Measurements from ENCODE around the gene NUP43.
"Not testable (repeated sequence)": the region's sequence is repeated elsewhere in the genome, so short reads cannot be mapped to it uniquely, and the experiment has no call there.

Gene NUP43

DNA sequence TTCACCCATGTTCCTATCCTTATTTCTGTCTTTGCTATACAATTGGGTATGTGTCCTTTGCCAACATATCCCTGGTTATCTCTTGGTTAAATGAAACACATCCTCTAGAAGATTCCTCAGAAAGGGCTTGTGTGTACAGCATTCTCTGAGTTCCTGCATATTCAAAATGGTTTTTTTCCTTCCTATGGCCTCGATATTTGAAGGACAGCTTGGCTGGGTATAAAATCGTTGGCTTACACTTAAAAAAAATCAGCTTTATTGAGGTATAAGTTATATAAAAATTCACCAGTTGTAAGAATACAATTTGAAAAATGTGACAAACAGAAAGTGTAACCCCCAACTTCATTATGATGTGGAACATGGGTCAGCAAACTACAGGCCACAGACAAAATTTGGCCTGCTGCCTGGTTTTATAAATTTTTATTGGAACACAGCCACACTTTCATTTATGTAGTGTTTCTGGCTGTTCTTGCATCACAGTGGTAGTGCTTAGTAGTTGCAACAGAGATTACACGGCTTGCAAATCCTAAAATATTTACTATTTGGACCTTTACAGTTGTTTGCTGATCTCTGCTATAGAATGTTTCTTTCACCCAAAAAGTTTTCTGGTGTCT is 19.9 kb upstream of the NUP43 start:
- H3K4me3 ChIP-seq (ENCODE audit: low read depth in 1 of 5, low read length in 5 of 5) = peak overlapping the region in 1 of 5 donors; percentile 4
- no peak overlapping the region for H3K9ac ChIP-seq (ENCODE audit: low read length in 5 of 5)
- H3K27ac ChIP-seq (ENCODE audit: low read depth, low read length) = peak overlapping the region; percentile 91
- H3K27me3 ChIP-seq (ENCODE audit: control insufficient read depth in 5 of 5, insufficient read depth in 4 of 5, low read length in 5 of 5) = no peaks in the 10 kb centered on the region
- peaks cover 0 to 4% (median 3%) of the 10 kb centered on the region in 5 donors for H3K9me3 ChIP-seq (ENCODE audit: control insufficient read depth in 5 of 5, low read length in 5 of 5)
- peaks cover 2 to 15% (median 4%) of the 10 kb centered on the region in 5 donors for H3K4me1 ChIP-seq (ENCODE audit: control insufficient read depth in 5 of 5, insufficient read depth in 5 of 5, low read length in 5 of 5)
- H3K36me3 ChIP-seq (ENCODE audit: control insufficient read depth in 5 of 5, insufficient read depth in 5 of 5, low read length in 5 of 5) = peaks cover 0 to 3% (median 0%) of the 10 kb centered on the region in 5 donors

DNA sequence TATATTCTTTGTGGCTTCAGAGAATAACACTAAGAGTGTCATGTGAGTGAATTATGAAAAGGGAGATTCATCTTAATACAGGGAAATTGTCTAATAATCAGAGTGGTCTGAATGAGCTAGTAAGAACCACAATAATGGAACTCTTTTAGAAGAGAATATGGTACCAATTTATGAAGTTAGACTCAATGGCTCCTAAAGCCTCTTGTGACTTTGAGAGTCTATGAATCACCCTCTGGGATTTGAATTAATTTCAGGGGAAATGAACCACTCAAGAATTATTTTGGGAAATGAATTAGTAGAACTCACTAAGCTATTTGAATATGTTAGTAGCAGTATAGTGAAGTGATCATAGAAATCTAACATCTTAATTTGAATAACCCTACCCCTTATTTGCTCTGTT is 17.5 kb upstream of the NUP43 start:
- H3K27me3 ChIP-seq (ENCODE audit: control insufficient read depth in 5 of 5, insufficient read depth in 4 of 5, low read length in 5 of 5) = no peaks in the 10 kb centered on the region
- H3K9me3 ChIP-seq (ENCODE audit: control insufficient read depth in 5 of 5, low read length in 5 of 5) = peaks cover 0 to 4% (median 3%) of the 10 kb centered on the region in 5 donors
- H3K27ac ChIP-seq (ENCODE audit: low read depth, low read length) = no peak overlapping the region
- no peak overlapping the region for H3K4me3 ChIP-seq (ENCODE audit: low read depth in 1 of 5, low read length in 5 of 5)
- no peak overlapping the region for H3K9ac ChIP-seq (ENCODE audit: low read length in 5 of 5)
- peaks cover 0 to 11% (median 7%) of the 10 kb centered on the region in 5 donors for H3K36me3 ChIP-seq (ENCODE audit: control insufficient read depth in 5 of 5, insufficient read depth in 5 of 5, low read length in 5 of 5)
- H3K4me1 ChIP-seq (ENCODE audit: control insufficient read depth in 5 of 5, insufficient read depth in 5 of 5, low read length in 5 of 5) = peaks cover 2 to 15% (median 4%) of the 10 kb centered on the region in 5 donors

DNA sequence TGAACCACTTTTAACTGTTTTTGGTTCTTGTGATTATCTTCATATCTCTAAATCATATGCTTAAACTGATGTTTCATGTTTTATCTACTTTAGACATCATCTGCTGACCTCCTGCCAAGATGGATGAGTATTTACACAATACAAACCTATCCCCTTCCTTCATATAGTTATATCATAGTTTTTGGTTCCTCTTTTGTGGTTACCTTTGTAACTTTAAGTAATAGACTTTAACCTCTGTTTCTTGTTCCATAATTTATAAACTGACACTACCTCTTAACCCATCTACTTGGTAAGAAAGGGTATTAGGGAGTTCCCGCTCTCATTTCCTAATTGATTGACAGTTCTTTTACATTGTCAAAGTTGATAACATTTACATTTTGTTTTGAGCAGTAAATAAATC is 15.1 kb upstream of the NUP43 start:
- Histone ChIP-seq H3K9ac (ENCODE audit: low read length in 5 of 5) (no peak overlapping the region), H3K36me3 (ENCODE audit: control insufficient read depth in 5 of 5, insufficient read depth in 5 of 5, low read length in 5 of 5) (peaks cover 0 to 11% (median 7%) of the 10 kb centered on the region in 5 donors), H3K27me3 (ENCODE audit: control insufficient read depth in 5 of 5, insufficient read depth in 4 of 5, low read length in 5 of 5) (no peaks in the 10 kb centered on the region), H3K4me1 (ENCODE audit: control insufficient read depth in 5 of 5, insufficient read depth in 5 of 5, low read length in 5 of 5) (peaks cover 0 to 9% (median 4%) of the 10 kb centered on the region in 5 donors), H3K4me3 (ENCODE audit: low read depth in 1 of 5, low read length in 5 of 5) (no peak overlapping the region), H3K27ac (ENCODE audit: low read depth, low read length) (no peak overlapping the region), H3K9me3 (ENCODE audit: control insufficient read depth in 5 of 5, low read length in 5 of 5) (peaks cover 0 to 4% (median 3%) of the 10 kb centered on the region in 5 donors)

DNA sequence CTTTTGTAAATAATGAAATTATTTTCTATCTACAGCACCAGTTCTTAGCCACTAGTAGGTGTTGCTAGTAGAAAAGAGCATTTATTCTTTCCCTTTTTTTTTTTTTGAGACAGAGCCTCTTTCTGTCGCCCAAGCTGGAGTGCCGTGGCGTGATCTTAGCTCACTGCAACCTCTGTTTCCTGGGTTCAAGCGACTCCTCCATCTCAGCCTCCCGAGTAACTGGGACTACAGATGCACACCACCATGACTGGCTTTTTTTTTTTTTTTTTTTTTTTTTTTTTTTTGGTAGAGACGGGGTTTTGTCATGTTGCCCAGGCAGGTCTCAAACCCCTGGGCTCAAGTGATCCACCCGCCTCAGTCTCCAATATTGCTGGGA is 9.9 kb upstream of the NUP43 start:
- H3K27me3 ChIP-seq (ENCODE audit: control insufficient read depth in 5 of 5, insufficient read depth in 4 of 5, low read length in 5 of 5) = no peaks in the 10 kb centered on the region
- peaks cover 3 to 19% (median 5%) of the 10 kb centered on the region in 5 donors for H3K4me1 ChIP-seq (ENCODE audit: control insufficient read depth in 5 of 5, insufficient read depth in 5 of 5, low read length in 5 of 5)
- peaks cover 0 to 11% (median 7%) of the 10 kb centered on the region in 5 donors for H3K36me3 ChIP-seq (ENCODE audit: control insufficient read depth in 5 of 5, insufficient read depth in 5 of 5, low read length in 5 of 5)
- H3K9me3 ChIP-seq (ENCODE audit: control insufficient read depth in 5 of 5, low read length in 5 of 5) = no peaks in the 10 kb centered on the region
- H3K27ac ChIP-seq (ENCODE audit: low read depth, low read length) = no peak overlapping the region
- no peak overlapping the region for H3K9ac ChIP-seq (ENCODE audit: low read length in 5 of 5)
- no peak overlapping the region for H3K4me3 ChIP-seq (ENCODE audit: low read depth in 1 of 5, low read length in 5 of 5)

- no peak overlapping the region for H3K4me3 ChIP-seq (ENCODE audit: low read depth in 1 of 5, low read length in 5 of 5)
- peak overlapping the region in 1 of 5 donors; percentile 11 for H3K9ac ChIP-seq (ENCODE audit: low read length in 5 of 5)
- no peaks in the 10 kb centered on the region for H3K27me3 ChIP-seq (ENCODE audit: control insufficient read depth in 5 of 5, insufficient read depth in 4 of 5, low read length in 5 of 5)
- no peaks in the 10 kb centered on the region for H3K9me3 ChIP-seq (ENCODE audit: control insufficient read depth in 5 of 5, low read length in 5 of 5)
- H3K36me3 ChIP-seq (ENCODE audit: control insufficient read depth in 5 of 5, insufficient read depth in 5 of 5, low read length in 5 of 5) = peaks cover 0 to 8% (median 6%) of the 10 kb centered on the region in 5 donors
- H3K27ac ChIP-seq (ENCODE audit: low read depth, low read length) = peak overlapping the region; percentile 15
- peaks cover 3 to 25% (median 10%) of the 10 kb centered on the region in 5 donors for H3K4me1 ChIP-seq (ENCODE audit: control insufficient read depth in 5 of 5, insufficient read depth in 5 of 5, low read length in 5 of 5)
These were observed 9.3 kb upstream of the NUP43 start for GRCh38 chr6:149755300-149756260.

DNA sequence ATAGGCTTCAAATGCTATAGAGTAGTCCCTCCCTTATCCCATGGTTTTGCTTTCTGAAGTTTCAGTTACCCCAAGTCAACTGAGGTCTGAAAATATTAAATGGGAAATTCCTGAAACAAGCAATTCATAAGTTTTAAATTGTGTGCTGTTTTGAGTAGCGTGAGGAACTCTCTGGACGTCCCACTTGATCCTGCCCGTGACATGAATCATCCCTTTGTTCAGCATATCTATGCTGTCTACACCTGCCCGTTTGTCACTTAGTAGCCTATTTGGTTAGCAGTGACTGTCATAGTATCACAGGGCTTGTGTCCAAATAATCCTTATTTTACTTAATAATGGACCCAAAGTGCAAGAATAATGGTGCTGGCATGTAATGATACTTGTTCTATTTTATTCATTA is 8.2 kb upstream of the NUP43 start:
- no peak overlapping the region for H3K4me3 ChIP-seq (ENCODE audit: low read depth in 1 of 5, low read length in 5 of 5)
- H3K9me3 ChIP-seq (ENCODE audit: control insufficient read depth in 5 of 5, low read length in 5 of 5) = no peaks in the 10 kb centered on the region
- H3K9ac ChIP-seq (ENCODE audit: low read length in 5 of 5) = no peak overlapping the region
- H3K4me1 ChIP-seq (ENCODE audit: control insufficient read depth in 5 of 5, insufficient read depth in 5 of 5, low read length in 5 of 5) = peaks cover 3 to 33% (median 20%) of the 10 kb centered on the region in 5 donors
- H3K27me3 ChIP-seq (ENCODE audit: control insufficient read depth in 5 of 5, insufficient read depth in 4 of 5, low read length in 5 of 5) = no peaks in the 10 kb centered on the region
- no peak overlapping the region for H3K27ac ChIP-seq (ENCODE audit: low read depth, low read length)
- no peaks in the 10 kb centered on the region for H3K36me3 ChIP-seq (ENCODE audit: control insufficient read depth in 5 of 5, insufficient read depth in 5 of 5, low read length in 5 of 5)

DNA sequence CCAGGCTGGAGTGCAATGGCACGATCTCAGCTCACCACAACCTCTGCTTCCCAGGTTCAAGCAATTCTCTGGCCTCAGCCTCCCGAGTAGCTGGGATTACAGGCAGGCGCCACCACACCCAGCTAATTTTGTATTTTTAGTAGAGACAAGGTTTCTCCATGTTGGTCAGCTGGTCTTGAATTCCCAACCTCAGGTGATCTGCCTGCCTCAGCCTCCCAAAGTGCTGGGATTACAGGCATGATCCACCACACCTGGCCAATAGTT is 7.0 kb upstream of the NUP43 start:
- peak overlapping the region; percentile 41 for H3K27ac ChIP-seq (ENCODE audit: low read depth, low read length)
- H3K36me3 ChIP-seq (ENCODE audit: control insufficient read depth in 5 of 5, insufficient read depth in 5 of 5, low read length in 5 of 5); H3K9me3 ChIP-seq (ENCODE audit: control insufficient read depth in 5 of 5, low read length in 5 of 5); H3K9ac ChIP-seq (ENCODE audit: low read length in 5 of 5); H3K27me3 ChIP-seq (ENCODE audit: control insufficient read depth in 5 of 5, insufficient read depth in 4 of 5, low read length in 5 of 5); H3K4me3 ChIP-seq (ENCODE audit: low read depth in 1 of 5, low read length in 5 of 5): not testable (repeated sequence)
- H3K4me1 ChIP-seq (ENCODE audit: control insufficient read depth in 5 of 5, insufficient read depth in 5 of 5, low read length in 5 of 5) = peaks cover 3 to 35% (median 20%) of the 10 kb centered on the region in 5 donors

- no peak overlapping the region for H3K4me3 ChIP-seq (ENCODE audit: low read depth in 1 of 5, low read length in 5 of 5)
- no peaks in the 10 kb centered on the region for H3K36me3 ChIP-seq (ENCODE audit: control insufficient read depth in 5 of 5, insufficient read depth in 5 of 5, low read length in 5 of 5)
- peaks cover 3 to 35% (median 20%) of the 10 kb centered on the region in 5 donors for H3K4me1 ChIP-seq (ENCODE audit: control insufficient read depth in 5 of 5, insufficient read depth in 5 of 5, low read length in 5 of 5)
- no peaks in the 10 kb centered on the region for H3K9me3 ChIP-seq (ENCODE audit: control insufficient read depth in 5 of 5, low read length in 5 of 5)
- no peak overlapping the region for H3K9ac ChIP-seq (ENCODE audit: low read length in 5 of 5)
- no peaks in the 10 kb centered on the region for H3K27me3 ChIP-seq (ENCODE audit: control insufficient read depth in 5 of 5, insufficient read depth in 4 of 5, low read length in 5 of 5)
- H3K27ac ChIP-seq (ENCODE audit: low read depth, low read length) = peak overlapping the region; percentile 41
These were observed 6.5 kb upstream of the NUP43 start for GRCh38 chr6:149752600-149753373.

DNA sequence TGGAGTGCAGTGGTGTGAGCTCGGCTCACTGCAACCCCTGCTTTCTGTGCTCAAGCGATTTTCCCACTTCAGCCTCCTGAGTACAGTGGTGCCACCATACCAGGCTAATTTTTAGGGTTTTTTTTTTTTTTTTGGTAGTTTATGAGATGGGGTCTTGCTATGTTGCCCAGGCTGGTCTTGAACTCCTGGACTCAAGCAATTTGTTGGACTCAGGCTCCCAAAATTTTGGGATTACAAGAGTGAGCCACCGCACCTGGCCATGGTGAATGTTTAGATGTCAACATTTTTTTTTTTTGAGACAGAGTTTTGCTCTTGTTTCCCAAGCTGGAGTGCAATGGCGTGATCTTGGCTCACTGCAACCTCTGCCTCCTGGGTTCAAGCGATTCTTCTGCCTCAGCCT is 5.6 kb upstream of the NUP43 start:
- H3K4me3 ChIP-seq (ENCODE audit: low read depth in 1 of 5, low read length in 5 of 5); H3K9me3 ChIP-seq (ENCODE audit: control insufficient read depth in 5 of 5, low read length in 5 of 5); H3K9ac ChIP-seq (ENCODE audit: low read length in 5 of 5); H3K27me3 ChIP-seq (ENCODE audit: control insufficient read depth in 5 of 5, insufficient read depth in 4 of 5, low read length in 5 of 5); H3K27ac ChIP-seq (ENCODE audit: low read depth, low read length); H3K36me3 ChIP-seq (ENCODE audit: control insufficient read depth in 5 of 5, insufficient read depth in 5 of 5, low read length in 5 of 5): not testable (repeated sequence)
- H3K4me1 ChIP-seq (ENCODE audit: control insufficient read depth in 5 of 5, insufficient read depth in 5 of 5, low read length in 5 of 5) = peaks cover 3 to 32% (median 20%) of the 10 kb centered on the region in 5 donors

DNA sequence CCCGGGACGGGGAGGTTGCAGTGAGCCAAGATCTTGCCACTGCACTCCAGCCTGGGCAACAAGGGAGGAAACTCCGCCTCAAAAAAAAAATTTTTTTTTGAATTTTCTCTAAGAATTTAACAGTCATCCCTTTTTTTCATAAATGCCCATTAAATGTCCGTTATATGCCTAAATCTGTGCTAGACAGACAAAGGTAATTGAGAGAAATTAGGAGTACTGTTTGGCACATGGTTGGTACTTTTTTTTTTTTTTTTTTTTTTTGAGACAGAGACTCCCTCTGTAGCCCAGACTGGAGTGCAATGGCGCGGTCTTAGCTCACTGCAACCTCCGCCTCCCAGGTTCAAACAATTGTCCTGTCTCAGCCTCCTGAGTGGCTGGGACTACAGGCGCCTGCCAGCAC is 4.9 kb upstream of the NUP43 start:
- Histone ChIP-seq H3K9ac (ENCODE audit: low read length in 5 of 5) (no peak overlapping the region), H3K9me3 (ENCODE audit: control insufficient read depth in 5 of 5, low read length in 5 of 5) (no peaks in the 10 kb centered on the region), H3K27me3 (ENCODE audit: control insufficient read depth in 5 of 5, insufficient read depth in 4 of 5, low read length in 5 of 5) (no peaks in the 10 kb centered on the region), H3K4me3 (ENCODE audit: low read depth in 1 of 5, low read length in 5 of 5) (no peak overlapping the region), H3K36me3 (ENCODE audit: control insufficient read depth in 5 of 5, insufficient read depth in 5 of 5, low read length in 5 of 5) (no peaks in the 10 kb centered on the region), H3K4me1 (ENCODE audit: control insufficient read depth in 5 of 5, insufficient read depth in 5 of 5, low read length in 5 of 5) (peaks cover 3 to 37% (median 24%) of the 10 kb centered on the region in 5 donors), H3K27ac (ENCODE audit: low read depth, low read length) (no peak overlapping the region)

Data from subcutaneous abdominal adipose tissue (tissue), 5 donors.